H9 (cell line): ENCODE results near the gene ATG9B. TPM values are rescaled to one million over a fixed set of nuclear protein-coding genes. Genes with fewer than 3 reads are reported as not detected.

ENCODE experiments used
- DNase-seq: peaks from one replicate; pipeline ENCODE4 v3.0.0-alpha.2; 2017
- H2AFZ ChIP-seq: one replicate; pipeline ENCODE4 v1.6.1; 2013; ENCODE audit warnings: mild to moderate bottlenecking, low read length, control low read depth, moderate library complexity
- H2AK5ac ChIP-seq: 2 replicates; pipeline ENCODE4 v1.6.1; 2013; ENCODE audit warnings: low read length, control low read depth, mixed read lengths; ENCODE audit not compliant: insufficient read length
- H2BK120ac ChIP-seq: one replicate; pipeline ENCODE4 v1.6.1; 2013; ENCODE audit warnings: low read depth, mild to moderate bottlenecking, low read length, control low read depth, inconsistent platforms; ENCODE audit not compliant: poor library complexity, severe bottlenecking
- H2BK12ac ChIP-seq: 2 replicates; pipeline ENCODE4 v1.6.1; 2013; ENCODE audit warnings: low read length, control low read depth, mixed read lengths, low read depth; ENCODE audit not compliant: insufficient read length
- H2BK15ac ChIP-seq: 2 replicates; pipeline ENCODE4 v1.6.1; 2013; ENCODE audit warnings: low read depth, low read length, control low read depth
- H2BK20ac ChIP-seq: one replicate; pipeline ENCODE4 v1.6.1; 2013; ENCODE audit warnings: low read depth, mild to moderate bottlenecking, low read length, control low read depth, inconsistent platforms; ENCODE audit not compliant: poor library complexity, severe bottlenecking
- H2BK5ac ChIP-seq: 2 replicates; pipeline ENCODE4 v1.6.1; 2013; ENCODE audit warnings: low read length, control low read depth, mixed read lengths; ENCODE audit not compliant: insufficient read length
- H3K14ac ChIP-seq: 2 replicates; pipeline ENCODE4 v1.6.1; 2013; ENCODE audit warnings: low read length, control low read depth; ENCODE audit not compliant: insufficient read depth
- H3K18ac ChIP-seq: 2 replicates; pipeline ENCODE4 v1.6.1; 2013; ENCODE audit warnings: low read depth, mild to moderate bottlenecking, mixed read lengths, low read length, control low read depth; ENCODE audit not compliant: insufficient read length
- H3K23ac ChIP-seq: 2 replicates; pipeline ENCODE4 v1.6.1; 2013; ENCODE audit warnings: low read length, control low read depth, mixed read lengths, low read depth; ENCODE audit not compliant: insufficient read length
- H3K23me2 ChIP-seq: 2 replicates; pipeline ENCODE4 v1.6.1; 2013; ENCODE audit warnings: low read depth, mild to moderate bottlenecking, mixed read lengths, low read length, control low read depth; ENCODE audit not compliant: insufficient read length, poor library complexity, severe bottlenecking
- H3K27ac ChIP-seq: 2 replicates; pipeline ENCODE4 v1.5.1; 2013; ENCODE audit warnings: low read length, control low read depth, mixed read lengths, low read depth; ENCODE audit not compliant: insufficient read length
- H3K27me3 ChIP-seq: 2 replicates; pipeline ENCODE4 v1.6.1; 2013; ENCODE audit warnings: low read length, control low read depth, inconsistent platforms; ENCODE audit not compliant: insufficient read depth
- H3K4ac ChIP-seq: 2 replicates; pipeline ENCODE4 v1.6.1; 2013; ENCODE audit warnings: low read depth, mild to moderate bottlenecking, control low read depth, inconsistent platforms, low read length, moderate library complexity
- H3K4me1 ChIP-seq: 2 replicates; pipeline ENCODE4 v1.6.1; 2013; ENCODE audit warnings: low read length, control low read depth, inconsistent platforms; ENCODE audit not compliant: insufficient read depth
- H3K4me2 ChIP-seq: 2 replicates; pipeline ENCODE4 v1.6.1; 2013; ENCODE audit warnings: low read length, control low read depth, mixed read lengths; ENCODE audit not compliant: insufficient read length, insufficient read depth
- H3K56ac ChIP-seq: 2 replicates; pipeline ENCODE4 v1.6.1; 2013; ENCODE audit warnings: low read depth, mild to moderate bottlenecking, mixed read lengths, low read length, control low read depth; ENCODE audit not compliant: insufficient read length
- H3K79me1 ChIP-seq: 2 replicates; pipeline ENCODE4 v1.6.1; 2013; ENCODE audit warnings: low read depth, mild to moderate bottlenecking, moderate library complexity, low read length, control low read depth, inconsistent platforms; ENCODE audit not compliant: insufficient read depth, poor library complexity, severe bottlenecking
- H3K79me2 ChIP-seq: 2 replicates; pipeline ENCODE4 v1.6.1; 2013; ENCODE audit warnings: low read length, control low read depth, inconsistent platforms; ENCODE audit not compliant: insufficient read depth
- H3K9ac ChIP-seq: 2 replicates; pipeline ENCODE4 v1.6.1; 2013; ENCODE audit warnings: low read length, control low read depth, mixed read lengths; ENCODE audit not compliant: insufficient read length; ENCODE audit errors: extremely low read depth
- H3K9me3 ChIP-seq: one replicate; pipeline ENCODE4 v1.6.1; 2013; ENCODE audit warnings: low read depth, low read length, inconsistent platforms; ENCODE audit not compliant: control insufficient read depth
- H3T11ph ChIP-seq: one replicate; pipeline ENCODE4 v1.6.1; 2013; ENCODE audit warnings: mild to moderate bottlenecking, low read length, control low read depth, inconsistent platforms
- H4K20me1 ChIP-seq: one replicate; pipeline ENCODE4 v1.6.1; 2013; ENCODE audit not compliant: control insufficient read depth, insufficient read length, insufficient read depth
- H4K5ac ChIP-seq: 2 replicates; pipeline ENCODE4 v1.6.1; 2013; ENCODE audit warnings: low read depth, mild to moderate bottlenecking, mixed read lengths, low read length, control low read depth; ENCODE audit not compliant: insufficient read length
- H4K8ac ChIP-seq: replicated peaks from 2 replicates; pipeline ENCODE4 v1.6.1; 2013; ENCODE audit warnings: low read length, control low read depth, mixed read lengths, low read depth; ENCODE audit not compliant: insufficient read length
- H4K91ac ChIP-seq: 2 replicates; pipeline ENCODE4 v1.6.1; 2013; ENCODE audit warnings: low read depth, mild to moderate bottlenecking, moderate library complexity, mixed read lengths, low read length, control low read depth; ENCODE audit not compliant: insufficient read length
- H3K27ac Mint-ChIP-seq, 3 experiments: 2 replicates in 2 of 3; 3 replicates in 1 of 3; pipeline ENCODE4 v1.8.0; 2020 to 2021; ENCODE audit warnings: mixed read lengths in 3 of 3, mild to moderate bottlenecking in 1 of 3, moderate library complexity in 1 of 3
- H3K27me3 Mint-ChIP-seq: 2 replicates; pipeline ENCODE4 v1.8.0; 2021; ENCODE audit warnings: low read depth, mild to moderate bottlenecking, moderate library complexity, mixed read lengths
- H3K36me3 Mint-ChIP-seq, 3 experiments: 2 replicates in 2 of 3; 3 replicates in 1 of 3; pipeline ENCODE4 v1.8.0; 2020 to 2021; ENCODE audit warnings: low read depth in 3 of 3, mixed read lengths in 3 of 3; ENCODE audit not compliant: insufficient read depth in 1 of 3
- H3K4me1 Mint-ChIP-seq, 2 experiments: 2 replicates each; pipeline ENCODE4 v1.8.0; 2020; ENCODE audit warnings: mixed read lengths in 2 of 2
- H3K4me3 Mint-ChIP-seq, 2 experiments: 2 replicates in 1 of 2; 3 replicates in 1 of 2; pipeline ENCODE4 v1.8.0; 2020 to 2021; ENCODE audit warnings: mild to moderate bottlenecking in 2 of 2, mixed read lengths in 2 of 2, moderate library complexity in 1 of 2
- H3K9me3 Mint-ChIP-seq, 2 experiments: 2 replicates in 1 of 2; 3 replicates in 1 of 2; pipeline ENCODE4 v1.8.0; 2020; ENCODE audit warnings: mild to moderate bottlenecking in 2 of 2, mixed read lengths in 2 of 2, moderate library complexity in 1 of 2
- WGBS: extraction: QIAGEN DNeasy Blood & Tissue Kit; methylation state at CpG from one replicate; pipeline ENCODE4 v1.1.7; 2013; ENCODE audit warnings: missing lambda C conversion rate, low lambda C conversion rate, mixed read lengths; ENCODE audit not compliant: insufficient read length; ENCODE audit errors: extremely low coverage; 5-methylcytosine and 5-hydroxymethylcytosine counted together
- total RNA-seq: library from RNA; stranded (reverse); gene quantifications from 2 replicates; pipeline ENCODE4 v1.2.1, GENCODE V29; 2021
- TF ChIP-seq, protein P1 (sequence below): fragments of 200-600 bp; sonication (generic); conservative IDR thresholded peaks from 3 replicates; pipeline ENCODE4 v1.8.0; 2021; ENCODE audit warnings: antibody characterized with exemption, mild to moderate bottlenecking

Gene ATG9B
- total RNA-seq, 1 experiment from 2014 or later = 1.5 TPM

DNA sequence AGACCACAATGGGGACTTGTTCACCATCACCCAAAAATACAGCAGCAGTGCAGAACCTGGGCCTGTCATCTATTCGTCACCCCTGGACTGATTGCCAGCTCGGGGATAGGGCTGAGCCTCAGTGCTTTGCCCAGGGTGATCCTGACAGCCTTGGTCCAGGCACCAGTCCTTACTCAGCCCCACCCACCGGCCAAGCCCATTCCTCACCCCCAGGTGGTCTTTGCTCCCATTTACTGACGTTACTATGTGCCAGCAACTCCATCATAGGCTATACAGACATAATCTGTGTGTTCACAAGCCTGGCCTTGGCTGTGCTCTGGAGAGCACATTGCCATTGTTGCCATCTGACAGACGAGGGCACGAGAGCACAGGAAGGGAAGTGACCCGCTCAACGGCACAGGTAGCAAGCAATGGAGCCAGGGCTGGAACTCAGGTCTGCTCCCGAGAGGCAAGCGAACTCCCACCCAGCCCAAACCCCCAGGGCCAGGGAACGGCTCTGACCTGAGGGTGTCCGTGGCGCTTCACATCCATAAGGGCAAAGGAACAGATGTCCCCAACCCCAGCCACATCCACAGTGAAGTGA is 6.8 kb downstream of the ATG9B start:
- Histone ChIP-seq H3K14ac (no peak overlapping the region), H3K4me1 (peaks cover 6% of the 10 kb centered on the region; the same call in 1 of the 2 replicates), H3K9ac (no peak overlapping the region), H3K56ac (no peak overlapping the region), H3T11ph (no peak overlapping the region), H2BK12ac (no peak overlapping the region), H3K23ac (no peak overlapping the region), H2BK15ac (no peak overlapping the region), H3K27ac (no peak overlapping the region), H3K4ac (no peak overlapping the region), H2BK120ac (no peak overlapping the region), H3K23me2 (peaks cover 7% of the 10 kb centered on the region), H2AFZ (no peak overlapping the region), H2BK20ac (no peak overlapping the region), H3K9me3 (no peaks in the 10 kb centered on the region), H2AK5ac (no peak overlapping the region), H3K27me3 (peaks cover 6% of the 10 kb centered on the region; the same call in 1 of the 2 replicates), H4K5ac (no peak overlapping the region), H3K79me1 (no peaks in the 10 kb centered on the region), H4K20me1 (no peaks in the 10 kb centered on the region), H3K79me2 (no peaks in the 10 kb centered on the region), H4K8ac (no peak overlapping the region), H2BK5ac (no peak overlapping the region), H3K4me2 (peak overlapping the region; percentile 17), H3K18ac (no peak overlapping the region), H4K91ac (no peak overlapping the region)
- peaks cover 0 to 9% of the 10 kb centered on the region in 2 experiments; a peak in 2 of 5 replicates for H3K9me3 Mint-ChIP-seq
- H3K27me3 Mint-ChIP-seq = peaks cover 76% of the 10 kb centered on the region
- no peak overlapping the region for H3K27ac Mint-ChIP-seq
- H3K36me3 Mint-ChIP-seq = peaks cover 2 to 6% (median 6%) of the 10 kb centered on the region in 3 experiments; a peak in 6 of 7 replicates
- no peak for DNase-seq
- WGBS = no CpG with 5 or more reads among the region's 13 CpGs
- H3K4me1 Mint-ChIP-seq = peaks cover 24 to 51% of the 10 kb centered on the region in 2 experiments
- peak overlapping the region; percentile 55 to 79 for H3K4me3 Mint-ChIP-seq
- TF ChIP-seq, protein P1, sequence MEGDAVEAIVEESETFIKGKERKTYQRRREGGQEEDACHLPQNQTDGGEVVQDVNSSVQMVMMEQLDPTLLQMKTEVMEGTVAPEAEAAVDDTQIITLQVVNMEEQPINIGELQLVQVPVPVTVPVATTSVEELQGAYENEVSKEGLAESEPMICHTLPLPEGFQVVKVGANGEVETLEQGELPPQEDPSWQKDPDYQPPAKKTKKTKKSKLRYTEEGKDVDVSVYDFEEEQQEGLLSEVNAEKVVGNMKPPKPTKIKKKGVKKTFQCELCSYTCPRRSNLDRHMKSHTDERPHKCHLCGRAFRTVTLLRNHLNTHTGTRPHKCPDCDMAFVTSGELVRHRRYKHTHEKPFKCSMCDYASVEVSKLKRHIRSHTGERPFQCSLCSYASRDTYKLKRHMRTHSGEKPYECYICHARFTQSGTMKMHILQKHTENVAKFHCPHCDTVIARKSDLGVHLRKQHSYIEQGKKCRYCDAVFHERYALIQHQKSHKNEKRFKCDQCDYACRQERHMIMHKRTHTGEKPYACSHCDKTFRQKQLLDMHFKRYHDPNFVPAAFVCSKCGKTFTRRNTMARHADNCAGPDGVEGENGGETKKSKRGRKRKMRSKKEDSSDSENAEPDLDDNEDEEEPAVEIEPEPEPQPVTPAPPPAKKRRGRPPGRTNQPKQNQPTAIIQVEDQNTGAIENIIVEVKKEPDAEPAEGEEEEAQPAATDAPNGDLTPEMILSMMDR = no peak
